K562 (cell line): ENCODE data around the gene KCNK2. TPM values are rescaled to one million over a fixed set of nuclear protein-coding genes. Genes with fewer than 3 reads are reported as not detected.

Source experiments
- ATAC-seq: fragments of 200-7000 bp; cut with Tn5 transposase; 3 replicates; pipeline ENCODE4 v1.9.1; 2020; ENCODE audit warnings: moderate library complexity
- BruUV-seq: library from RNA; stranded (reverse); fragments of 400-500 nt; replicated peaks from 2 replicates; lab custom pipeline; 2021; lab: Mats Ljungman, UMichigan
- CTCF ChIA-PET: fragments of 300-600 bp; formaldehyde crosslinking; extraction: SDS; loops from one replicate; lab custom pipeline; 2021; ENCODE audit warnings: low intra/inter-chr PET ratio; lab: Yijun Ruan, JAX
- POLR2A ChIA-PET: fragments of 300-600, 350-650 bp; sonication (Branson Sonifier 250); formaldehyde crosslinking; extraction: SDS; loops from one replicate; lab custom pipeline; 2021; ENCODE audit warnings: antibody characterized with exemption, inconsistent platforms; lab: Yijun Ruan, JAX
- DNase-seq, 4 experiments: peaks; one replicate each; pipeline versions ENCODE4 v3.0.0 to v3.0.0-alpha.2; 2011 to 2018; ENCODE audit warnings: low spot score in 3 of 4, mixed read lengths in 3 of 4; ENCODE audit errors: extremely low read depth in 1 of 4
- FAIRE-seq: peaks from 2 replicates; lab custom pipeline; 2011; peaks lifted over from hg19 to GRCh38; lab: Jason Lieb, UNC
- H2AFZ ChIP-seq: 2 replicates; pipeline ENCODE4 v1.6.0; 2011; ENCODE audit warnings: low read depth, low read length, control low read depth, inconsistent platforms
- H3K27ac ChIP-seq: fragments of 200-600 bp; 3 replicates; pipeline ENCODE4 v1.8.0; 2011; ENCODE audit warnings: low read depth, mild to moderate bottlenecking, control low read depth, inconsistent platforms, low read length, moderate library complexity, mixed read lengths; ENCODE audit errors: extremely low read depth
- H3K27me3 ChIP-seq, 2 experiments: fragments of 300-600 bp in 1 of 2; 2 replicates in 1 of 2; 3 replicates in 1 of 2; pipeline versions ENCODE4 v1.6.0 to v1.8.0; 2011; ENCODE audit warnings: inconsistent platforms in 2 of 2, low read length in 2 of 2, mild to moderate bottlenecking in 1 of 2, mixed read lengths in 1 of 2, moderate library complexity in 1 of 2; ENCODE audit not compliant: control insufficient read depth in 2 of 2, insufficient read depth in 2 of 2
- H3K36me3 ChIP-seq: fragments of 300-600 bp; 3 replicates; pipeline ENCODE4 v1.8.0; 2011; ENCODE audit warnings: mild to moderate bottlenecking, low read length, inconsistent platforms; ENCODE audit not compliant: control insufficient read depth, insufficient read depth
- H3K4me1 ChIP-seq, 2 experiments: fragments of 200-600 bp in 1 of 2; replicated peaks in 1 of 2; 2 replicates in 1 of 2; 3 replicates in 1 of 2; pipeline versions ENCODE4 v1.5.1 to v1.8.0; 2011; ENCODE audit warnings: inconsistent platforms in 2 of 2, low read length in 2 of 2, mild to moderate bottlenecking in 1 of 2, mixed read lengths in 1 of 2, moderate library complexity in 1 of 2; ENCODE audit not compliant: control insufficient read depth in 2 of 2, insufficient read depth in 2 of 2
- H3K4me2 ChIP-seq: 2 replicates; pipeline ENCODE4 v1.6.1; 2011; ENCODE audit warnings: low read length, control low read depth, inconsistent platforms, mixed read lengths; ENCODE audit not compliant: insufficient read depth
- H3K4me3 ChIP-seq: fragments of 200-600 bp; sonication (generic), shearing (Covaris generic); 2 replicates; pipeline ENCODE4 v1.5.1; 2016; ENCODE audit warnings: control low read depth, inconsistent platforms
- H3K79me2 ChIP-seq: fragments of 200-600 bp; 3 replicates; pipeline ENCODE4 v1.8.0; 2011; ENCODE audit warnings: low read length, inconsistent platforms; ENCODE audit not compliant: control insufficient read depth, insufficient read depth
- H3K9ac ChIP-seq, 2 experiments: 2 replicates each; pipeline versions ENCODE4 v1.6.0 to v1.6.1; 2011; ENCODE audit warnings: low read depth in 2 of 2, low read length in 2 of 2, control low read depth in 1 of 2, inconsistent platforms in 1 of 2, mild to moderate bottlenecking in 1 of 2, mixed read lengths in 1 of 2; ENCODE audit not compliant: insufficient read depth in 1 of 2
- H3K9me1 ChIP-seq: one replicate; pipeline ENCODE4 v1.6.0; 2011; ENCODE audit warnings: inconsistent platforms, mild to moderate bottlenecking, low read length, moderate library complexity; ENCODE audit not compliant: control insufficient read depth, insufficient read depth
- H3K9me3 ChIP-seq: replicated peaks from 2 replicates; pipeline ENCODE4 v1.5.1; 2011; ENCODE audit warnings: low read depth, low read length, inconsistent platforms; ENCODE audit not compliant: control insufficient read depth, insufficient read depth
- H4K20me1 ChIP-seq: replicated peaks from 2 replicates; pipeline ENCODE4 v1.6.1; 2011; ENCODE audit warnings: low read length, inconsistent platforms, mixed read lengths; ENCODE audit not compliant: control insufficient read depth, insufficient read depth
- IRF2 ChIP-seq: sonication (generic); formaldehyde crosslinking; IDR thresholded peaks from 2 replicates; pipeline ENCODE4 v1.8.1; 2022; ENCODE audit warnings: mild to moderate bottlenecking, missing genetic modification reagents
- MAFG ChIP-seq: fragments of 450-650 bp; conservative IDR thresholded peaks from 2 replicates; pipeline ENCODE4 v1.6.1; 2016; ENCODE audit warnings: missing genetic modification characterization, missing compliant biosample characterization
- NR0B1 ChIP-seq: fragments of 450-650 bp; IDR thresholded peaks from one replicate; pipeline ENCODE4 v1.6.1; 2018; ENCODE audit warnings: mild to moderate bottlenecking, moderate library complexity; ENCODE audit not compliant: partially characterized antibody
- SMAD1 ChIP-seq: fragments of 150-350 bp; IDR thresholded peaks from 2 replicates; pipeline ENCODE4 v1.6.1; 2014; ENCODE audit warnings: low read length, low read depth; ENCODE audit not compliant: partially characterized antibody
- ZNF224 ChIP-seq: sonication (generic); formaldehyde crosslinking; IDR thresholded peaks from 2 replicates; pipeline ENCODE4 v1.8.0; 2022; ENCODE audit warnings: mild to moderate bottlenecking, missing genetic modification reagents
- ZNF347 ChIP-seq: fragments of 450-650 bp; formaldehyde crosslinking; IDR thresholded peaks from 2 replicates; pipeline ENCODE4 v1.4.0; 2020; ENCODE audit warnings: low read depth, mild to moderate bottlenecking, moderate library complexity
- WGBS: fragments of 100-300 bp; shearing (Covaris generic); methylation state at CpG from one replicate; pipeline ENCODE4 v1.1.6; 2016; ENCODE audit warnings: low coverage, mixed read lengths; ENCODE audit not compliant: insufficient coverage; ENCODE audit errors: missing lambda C conversion rate; 5-methylcytosine and 5-hydroxymethylcytosine counted together
- in situ Hi-C: fragments of 300-500 bp; cut with MboI; formaldehyde crosslinking; loops from 4 replicates; pipeline ENCODE4 v1.15.0; 2018; ENCODE audit warnings: inconsistent platforms, mixed read lengths
- intact Hi-C: fragments of 100-400 bp; cut with micrococcal nuclease; formaldehyde crosslinking; loops from 2 replicates; pipeline ENCODE4 v1.14.2; 2022
- polyA plus RNA-seq, 8 experiments: library from polyadenylated mRNA; depleted of rRNA in 4 of 8; stranded (reverse) in 5 of 8; unstranded in 3 of 8; fragments of >200 nt; fragmentation: Nextera tagmentation in 2 of 8; fragmentation: Illumina TruSeq in 1 of 8; extraction: Ambion mirVana in 2 of 8; extraction: Trizol in 1 of 8; gene quantifications; 2 replicates each; pipeline versions ENCODE4 v1.2.1 to v1.2.3, GENCODE V29; 2011 to 2014; ENCODE audit warnings: inconsistent platforms in 1 of 8, missing spikeins in 1 of 8
- total RNA-seq, 7 experiments: library from RNA; depleted of rRNA in 6 of 7; stranded (reverse); fragments of >200 nt in 6 of 7; fragmentation: Illumina TruSeq in 2 of 7; extraction: Trizol in 2 of 7; gene quantifications; 2 replicates each; pipeline versions ENCODE4 v1.2.1 to v1.2.3, GENCODE V29; 2011 to 2021; ENCODE audit warnings: low replicate concordance in 1 of 7

KCNK2 gene
- total and polyA plus RNA-seq, 9 of the 15 experiments (the other 6 are each of a cell fraction or from before 2014, with no cell fraction given): 0.04 to 0.13 (median 0.05) TPM; not detected in 3

- TF ChIP-seq SMAD1: no peak
- no peak for TF ChIP-seq ZNF347 (CRISPR knock-in tag)
- no peak for TF ChIP-seq ZNF224 (CRISPR knock-in tag)
- no peak for TF ChIP-seq NR0B1
These were observed 158.9 kb downstream of the KCNK2 start (continued) for GRCh38 chr1:215241451-215241850.

- Histone ChIP-seq H2AFZ (no peak overlapping the region), H3K27ac (no peak overlapping the region), H3K9me1 (no peaks in the 10 kb centered on the region), H3K79me2 (no peaks in the 10 kb centered on the region), H3K9ac (no peak overlapping the region), H4K20me1 (no peaks in the 10 kb centered on the region), H3K9me3 (no peaks in the 10 kb centered on the region; the same call in 1 of the 2 replicates), H3K4me1 (no peaks in the 10 kb centered on the region), H3K4me2 (no peak overlapping the region), H3K4me3 (no peak overlapping the region), H3K36me3 (no peaks in the 10 kb centered on the region)
- BruUV-seq: no TSS peak
- no peak for DNase-seq
- in situ Hi-C loops: no loop called here
- no peak for ATAC-seq
- FAIRE-seq: no peak
- WGBS: 4% methylated on average over 4 of the region's 4 CpGs
- intact Hi-C loops: no loop called here
- POLR2A ChIA-PET: no interaction called here
- CTCF ChIA-PET: no interaction called here
- TF ChIP-seq MAFG (tag) (0 out of 2 replicates have a peak, but pooled peaks have one; percentile 10), IRF2 (CRISPR knock-in tag) (no peak)
- TF ChIP-seq, all 486 proteins: peak for 1
- H3K27me3 ChIP-seq: no peaks in the 10 kb centered on the region
These were observed 161.0 kb downstream of the KCNK2 start for GRCh38 chr1:215243345-215244054.
